ENCODE data around the gene MYL3. TPM values are rescaled to one million over a fixed set of nuclear protein-coding genes. Genes with fewer than 3 reads are reported as not detected.
A peak's percentile ranks its signal among the peaks of the same experiment; 100 is the strongest.

The MYL3 gene
- total and polyA plus RNA-seq, 2 experiments from 2014 or later = not detected

DNA sequence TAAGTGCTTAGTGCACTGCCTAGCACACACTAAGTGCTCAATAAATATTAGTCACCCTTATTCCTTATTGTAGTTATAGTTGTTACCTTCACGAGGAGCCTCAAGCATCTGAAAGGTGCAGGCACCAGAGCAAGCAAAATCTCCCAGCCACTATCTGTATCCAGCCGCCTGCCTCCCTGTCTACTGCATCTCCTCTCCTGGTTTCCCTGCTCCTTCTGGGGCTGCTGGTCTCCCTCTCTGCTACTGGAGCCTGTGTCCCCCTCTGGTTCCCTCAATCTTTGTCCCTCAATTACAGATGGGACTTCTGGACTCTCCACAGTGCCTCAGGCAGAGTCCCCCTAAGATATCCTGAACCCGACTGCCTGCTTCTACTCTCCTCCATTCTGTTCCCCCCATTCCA lies 18.8 kb downstream of the MYL3 start:
- Histone ChIP-seq H3K9me2 (ENCODE audit: insufficient read depth) (no peaks in the 10 kb centered on the region), H3K79me2 (replicated peaks; ENCODE audit: insufficient read depth) (no peaks in the 10 kb centered on the region), H3K4me1 (ENCODE audit: insufficient read depth) (peaks cover 4% of the 10 kb centered on the region), H4K20me1 (replicated peaks; ENCODE audit: insufficient read depth) (no peaks in the 10 kb centered on the region), H2AFZ (no peak overlapping the region), H3K4me2 (no peak overlapping the region), H3K4me3 (no peak overlapping the region; the same call in 1 of the 2 replicates), H3K36me3 (ENCODE audit: insufficient read depth) (no peaks in the 10 kb centered on the region), H3K27me3 (ENCODE audit: insufficient read depth) (peaks cover 14% of the 10 kb centered on the region; the same call in 1 of the 2 replicates), H3K27ac (ENCODE audit: low read depth) (no peak overlapping the region), H3F3A (replicated peaks; ENCODE audit: low read depth) (0 out of 2 replicates have a peak, but pooled peaks cover 3% of the 10 kb centered on the region)
- H3K4me1 Mint-ChIP-seq = peaks cover 13% of the 10 kb centered on the region; the same call in 2 of the 3 replicates
- no peak overlapping the region for H3K27ac Mint-ChIP-seq
- peaks cover 1% of the 10 kb centered on the region; the same call in 2 of the 3 replicates for H3K36me3 Mint-ChIP-seq (ENCODE audit: low read depth)
- DNase-seq (ENCODE audit: low spot score) (no peak), ATAC-seq (no peak)
- peaks cover 24% of the 10 kb centered on the region for H3K9me3 Mint-ChIP-seq
- H3K27me3 Mint-ChIP-seq (ENCODE audit: insufficient read depth, low read depth, poor library complexity) = peaks cover 10% of the 10 kb centered on the region
- TF ChIP-seq, protein P1, sequence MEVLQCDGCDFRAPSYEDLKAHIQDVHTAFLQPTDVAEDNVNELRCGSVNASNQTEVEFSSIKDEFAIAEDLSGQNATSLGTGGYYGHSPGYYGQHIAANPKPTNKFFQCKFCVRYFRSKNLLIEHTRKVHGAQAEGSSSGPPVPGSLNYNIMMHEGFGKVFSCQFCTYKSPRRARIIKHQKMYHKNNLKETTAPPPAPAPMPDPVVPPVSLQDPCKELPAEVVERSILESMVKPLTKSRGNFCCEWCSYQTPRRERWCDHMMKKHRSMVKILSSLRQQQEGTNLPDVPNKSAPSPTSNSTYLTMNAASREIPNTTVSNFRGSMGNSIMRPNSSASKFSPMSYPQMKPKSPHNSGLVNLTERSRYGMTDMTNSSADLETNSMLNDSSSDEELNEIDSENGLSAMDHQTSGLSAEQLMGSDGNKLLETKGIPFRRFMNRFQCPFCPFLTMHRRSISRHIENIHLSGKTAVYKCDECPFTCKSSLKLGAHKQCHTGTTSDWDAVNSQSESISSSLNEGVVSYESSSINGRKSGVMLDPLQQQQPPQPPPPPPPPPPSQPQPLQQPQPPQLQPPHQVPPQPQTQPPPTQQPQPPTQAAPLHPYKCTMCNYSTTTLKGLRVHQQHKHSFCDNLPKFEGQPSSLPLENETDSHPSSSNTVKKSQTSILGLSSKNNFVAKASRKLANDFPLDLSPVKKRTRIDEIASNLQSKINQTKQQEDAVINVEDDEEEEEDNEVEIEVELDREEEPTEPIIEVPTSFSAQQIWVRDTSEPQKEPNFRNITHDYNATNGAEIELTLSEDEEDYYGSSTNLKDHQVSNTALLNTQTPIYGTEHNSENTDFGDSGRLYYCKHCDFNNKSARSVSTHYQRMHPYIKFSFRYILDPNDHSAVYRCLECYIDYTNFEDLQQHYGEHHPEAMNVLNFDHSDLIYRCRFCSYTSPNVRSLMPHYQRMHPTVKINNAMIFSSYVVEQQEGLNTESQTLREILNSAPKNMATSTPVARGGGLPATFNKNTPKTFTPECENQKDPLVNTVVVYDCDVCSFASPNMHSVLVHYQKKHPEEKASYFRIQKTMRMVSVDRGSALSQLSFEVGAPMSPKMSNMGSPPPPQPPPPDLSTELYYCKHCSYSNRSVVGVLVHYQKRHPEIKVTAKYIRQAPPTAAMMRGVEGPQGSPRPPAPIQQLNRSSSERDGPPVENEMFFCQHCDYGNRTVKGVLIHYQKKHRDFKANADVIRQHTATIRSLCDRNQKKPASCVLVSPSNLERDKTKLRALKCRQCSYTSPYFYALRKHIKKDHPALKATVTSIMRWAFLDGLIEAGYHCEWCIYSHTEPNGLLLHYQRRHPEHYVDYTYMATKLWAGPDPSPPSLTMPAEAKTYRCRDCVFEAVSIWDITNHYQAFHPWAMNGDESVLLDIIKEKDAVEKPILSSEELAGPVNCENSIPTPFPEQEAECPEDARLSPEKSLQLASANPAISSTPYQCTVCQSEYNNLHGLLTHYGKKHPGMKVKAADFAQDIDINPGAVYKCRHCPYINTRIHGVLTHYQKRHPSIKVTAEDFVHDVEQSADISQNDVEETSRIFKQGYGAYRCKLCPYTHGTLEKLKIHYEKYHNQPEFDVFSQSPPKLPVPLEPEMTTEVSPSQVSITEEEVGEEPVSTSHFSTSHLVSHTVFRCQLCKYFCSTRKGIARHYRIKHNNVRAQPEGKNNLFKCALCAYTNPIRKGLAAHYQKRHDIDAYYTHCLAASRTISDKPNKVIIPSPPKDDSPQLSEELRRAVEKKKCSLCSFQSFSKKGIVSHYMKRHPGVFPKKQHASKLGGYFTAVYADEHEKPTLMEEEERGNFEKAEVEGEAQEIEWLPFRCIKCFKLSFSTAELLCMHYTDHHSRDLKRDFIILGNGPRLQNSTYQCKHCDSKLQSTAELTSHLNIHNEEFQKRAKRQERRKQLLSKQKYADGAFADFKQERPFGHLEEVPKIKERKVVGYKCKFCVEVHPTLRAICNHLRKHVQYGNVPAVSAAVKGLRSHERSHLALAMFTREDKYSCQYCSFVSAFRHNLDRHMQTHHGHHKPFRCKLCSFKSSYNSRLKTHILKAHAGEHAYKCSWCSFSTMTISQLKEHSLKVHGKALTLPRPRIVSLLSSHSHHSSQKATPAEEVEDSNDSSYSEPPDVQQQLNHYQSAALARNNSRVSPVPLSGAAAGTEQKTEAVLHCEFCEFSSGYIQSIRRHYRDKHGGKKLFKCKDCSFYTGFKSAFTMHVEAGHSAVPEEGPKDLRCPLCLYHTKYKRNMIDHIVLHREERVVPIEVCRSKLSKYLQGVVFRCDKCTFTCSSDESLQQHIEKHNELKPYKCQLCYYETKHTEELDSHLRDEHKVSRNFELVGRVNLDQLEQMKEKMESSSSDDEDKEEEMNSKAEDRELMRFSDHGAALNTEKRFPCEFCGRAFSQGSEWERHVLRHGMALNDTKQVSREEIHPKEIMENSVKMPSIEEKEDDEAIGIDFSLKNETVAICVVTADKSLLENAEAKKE (CRISPR knock-in tag; IDR thresholded peaks at IDR 0.05) = no peak
- TF ChIP-seq, protein P2, sequence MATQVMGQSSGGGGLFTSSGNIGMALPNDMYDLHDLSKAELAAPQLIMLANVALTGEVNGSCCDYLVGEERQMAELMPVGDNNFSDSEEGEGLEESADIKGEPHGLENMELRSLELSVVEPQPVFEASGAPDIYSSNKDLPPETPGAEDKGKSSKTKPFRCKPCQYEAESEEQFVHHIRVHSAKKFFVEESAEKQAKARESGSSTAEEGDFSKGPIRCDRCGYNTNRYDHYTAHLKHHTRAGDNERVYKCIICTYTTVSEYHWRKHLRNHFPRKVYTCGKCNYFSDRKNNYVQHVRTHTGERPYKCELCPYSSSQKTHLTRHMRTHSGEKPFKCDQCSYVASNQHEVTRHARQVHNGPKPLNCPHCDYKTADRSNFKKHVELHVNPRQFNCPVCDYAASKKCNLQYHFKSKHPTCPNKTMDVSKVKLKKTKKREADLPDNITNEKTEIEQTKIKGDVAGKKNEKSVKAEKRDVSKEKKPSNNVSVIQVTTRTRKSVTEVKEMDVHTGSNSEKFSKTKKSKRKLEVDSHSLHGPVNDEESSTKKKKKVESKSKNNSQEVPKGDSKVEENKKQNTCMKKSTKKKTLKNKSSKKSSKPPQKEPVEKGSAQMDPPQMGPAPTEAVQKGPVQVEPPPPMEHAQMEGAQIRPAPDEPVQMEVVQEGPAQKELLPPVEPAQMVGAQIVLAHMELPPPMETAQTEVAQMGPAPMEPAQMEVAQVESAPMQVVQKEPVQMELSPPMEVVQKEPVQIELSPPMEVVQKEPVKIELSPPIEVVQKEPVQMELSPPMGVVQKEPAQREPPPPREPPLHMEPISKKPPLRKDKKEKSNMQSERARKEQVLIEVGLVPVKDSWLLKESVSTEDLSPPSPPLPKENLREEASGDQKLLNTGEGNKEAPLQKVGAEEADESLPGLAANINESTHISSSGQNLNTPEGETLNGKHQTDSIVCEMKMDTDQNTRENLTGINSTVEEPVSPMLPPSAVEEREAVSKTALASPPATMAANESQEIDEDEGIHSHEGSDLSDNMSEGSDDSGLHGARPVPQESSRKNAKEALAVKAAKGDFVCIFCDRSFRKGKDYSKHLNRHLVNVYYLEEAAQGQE (IDR thresholded peaks at IDR 0.05; ENCODE audit: unreplicated experiment) = no peak
- TF ChIP-seq EZH2phosphoT487 (IDR thresholded peaks at IDR 0.05; ENCODE audit: unreplicated experiment) = no peak
- H3K4me3 Mint-ChIP-seq = peak overlapping the region; percentile 74; the same call in 1 of the 3 replicates
